ENCODE results near the gene AKAP7. TPM values are rescaled to one million over a fixed set of nuclear protein-coding genes. Genes with fewer than 3 reads are reported as not detected.
"Not testable (repeated sequence)": the region's sequence is repeated elsewhere in the genome, so short reads cannot be mapped to it uniquely, and the experiment has no call there.

AKAP7 gene
- 6.2 TPM for polyA plus RNA-seq (2013, experiment 1 of 2; ENCODE audit: insufficient read length)
- polyA plus RNA-seq (2013, experiment 2 of 2; ENCODE audit: insufficient read length) = 4.5 TPM

DNA sequence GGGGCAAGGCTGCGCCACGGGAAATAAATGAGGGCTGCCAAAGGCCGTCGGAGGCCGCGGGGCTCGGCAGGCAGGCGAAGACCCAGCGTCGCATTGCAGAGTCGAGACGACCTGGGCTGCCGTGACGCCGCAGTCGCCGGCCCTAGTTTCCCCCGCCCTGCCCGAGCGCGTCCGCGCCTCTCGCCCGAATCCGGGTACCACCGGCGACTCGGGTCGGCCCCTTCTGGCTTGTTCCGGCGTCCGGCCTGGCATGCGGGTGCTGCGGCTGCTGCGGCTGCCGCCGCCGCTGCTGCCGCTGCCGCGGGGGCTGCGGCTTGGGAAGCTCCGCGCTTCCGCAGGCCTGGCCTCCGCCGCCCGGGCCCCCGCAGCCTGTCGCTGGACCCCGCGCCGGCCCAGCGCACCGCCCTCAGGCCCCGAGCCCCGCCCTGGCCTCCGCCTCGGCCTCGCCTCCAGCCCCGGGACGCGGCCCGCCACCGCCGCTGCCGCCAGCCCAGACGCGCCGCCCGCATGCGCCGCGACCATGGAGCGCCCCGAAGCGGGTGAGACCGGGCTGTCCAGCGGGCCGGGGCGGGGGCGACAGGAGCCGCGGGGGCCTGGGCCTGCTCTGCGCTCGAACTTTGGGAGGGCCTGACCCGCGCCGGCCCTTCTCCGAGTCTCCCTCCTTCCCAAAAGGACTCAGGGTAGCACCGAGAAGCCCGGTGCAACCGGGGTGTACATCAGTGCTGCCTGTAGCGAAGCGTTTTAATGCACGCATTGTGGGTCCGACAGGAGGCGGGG, at the start of gene AKAP7:
Gene AKAP7, plus strand, starts transcription at position 224 of the 777 bp plus-strand sequence. Its CDS starts 297 bp downstream, at position 521.
- DNase-seq = peak; percentile 69

DNA sequence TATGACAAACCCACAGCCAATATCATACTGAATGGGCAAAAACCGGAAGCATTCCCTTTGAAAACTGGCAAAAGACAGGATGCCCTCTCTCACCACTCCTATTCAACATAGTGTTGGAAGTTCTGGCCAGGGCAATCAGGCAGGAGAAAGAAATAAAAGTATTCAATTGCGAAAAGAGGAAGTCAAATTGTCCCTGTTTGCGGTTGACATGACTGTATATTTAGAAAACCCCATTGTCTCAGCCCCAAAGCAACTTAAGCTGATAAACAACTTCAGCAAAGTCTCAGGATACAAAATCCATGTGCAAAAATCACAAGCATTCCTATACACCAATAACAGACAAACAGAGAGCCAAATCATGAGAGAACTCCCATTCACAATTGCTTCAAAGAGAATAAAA, 44.9 kb upstream of the AKAP7 start:
- not testable (repeated sequence) for DNase-seq

DNA sequence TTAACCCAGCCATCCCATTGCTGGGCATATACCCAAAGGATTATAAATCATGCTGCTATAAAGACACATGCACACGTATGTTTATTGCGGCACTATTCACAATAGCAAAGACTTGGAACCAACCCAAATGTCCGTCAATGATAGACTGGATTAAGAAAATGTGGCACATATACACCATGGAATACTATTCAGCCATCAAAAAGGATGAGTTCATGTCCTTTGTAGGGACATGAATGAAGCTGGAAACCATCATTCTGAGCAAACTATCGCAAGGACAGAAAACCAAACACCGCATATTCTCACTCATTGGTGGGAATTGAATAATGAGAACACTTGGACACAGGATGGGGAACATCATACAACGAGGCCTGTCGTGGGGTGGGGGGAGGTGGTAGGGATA, 43.3 kb upstream of the AKAP7 start:
- DNase-seq = not testable (repeated sequence)

DNA sequence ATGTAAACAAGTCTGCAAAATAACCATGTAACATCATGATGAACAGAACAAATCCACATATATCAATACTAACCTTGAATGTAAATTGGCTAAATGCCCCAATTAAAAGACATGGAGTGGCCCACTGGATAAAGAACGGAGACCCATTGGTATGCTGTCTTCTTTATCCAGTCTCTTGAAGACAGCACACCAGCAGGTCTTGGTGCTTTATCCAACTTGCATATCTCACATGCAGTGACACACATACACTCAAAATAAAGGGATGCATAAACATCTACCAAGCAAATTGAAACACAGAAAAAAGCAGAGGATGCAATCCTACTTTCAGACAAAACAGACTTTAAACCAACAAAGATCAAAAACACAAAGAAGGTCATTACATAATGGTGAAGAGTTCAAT, 41.9 kb upstream of the AKAP7 start:
- DNase-seq = no peak

DNA sequence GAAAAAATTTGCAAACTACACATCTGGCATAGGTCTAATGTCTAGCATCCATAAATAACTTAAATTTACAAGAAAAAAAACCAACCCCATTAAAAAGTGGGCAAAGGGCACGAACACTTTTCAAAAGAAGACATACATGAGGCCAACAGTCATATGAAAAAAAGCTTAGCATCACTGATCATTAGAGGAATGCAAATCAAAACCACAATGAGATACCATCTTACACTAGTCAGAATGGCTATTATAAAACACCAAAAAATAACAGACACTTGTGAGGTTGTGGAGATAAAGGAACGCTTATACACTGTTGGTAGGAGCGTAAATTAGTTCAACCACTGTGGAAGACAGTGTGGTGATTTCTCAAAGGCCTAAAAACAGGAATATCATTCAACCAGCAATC, 38.5 kb upstream of the AKAP7 start:
- DNase-seq = peak; percentile 41

DNA sequence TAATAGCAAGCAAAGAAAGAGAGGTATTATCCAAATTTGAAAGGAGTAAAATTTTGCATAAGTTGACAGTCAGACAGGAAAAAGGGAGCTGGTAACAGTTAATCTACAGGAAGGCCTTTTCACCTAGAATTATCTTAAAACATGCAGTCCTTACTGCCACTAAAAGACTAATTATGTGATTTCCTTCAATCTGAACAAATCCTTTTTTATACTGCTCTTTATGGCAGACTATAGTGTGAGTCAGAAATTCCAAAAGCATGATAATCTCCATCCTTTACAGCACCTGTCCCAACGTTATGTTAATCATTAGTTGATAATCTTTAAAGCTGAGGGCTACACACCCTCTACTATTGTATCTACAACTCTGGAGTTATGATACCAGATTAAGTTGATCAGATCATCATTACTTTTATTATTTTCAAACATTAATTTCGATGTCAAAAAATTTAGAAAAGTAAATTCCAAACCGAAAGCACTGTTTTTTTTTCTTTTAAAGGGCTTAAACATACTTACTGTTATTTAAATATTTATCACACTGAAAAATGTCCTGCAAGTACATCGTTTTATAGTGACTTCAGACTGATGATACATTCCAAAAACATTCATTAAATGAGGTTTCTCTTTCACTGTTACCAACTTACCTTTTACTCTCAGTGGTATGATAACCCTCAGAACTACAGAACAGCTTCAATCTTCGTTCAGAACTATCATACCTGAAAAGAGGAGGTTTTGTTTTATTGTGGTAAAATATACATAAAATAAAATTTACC, 33.2 kb upstream of the AKAP7 start:
- peak; percentile 30 for DNase-seq

DNA sequence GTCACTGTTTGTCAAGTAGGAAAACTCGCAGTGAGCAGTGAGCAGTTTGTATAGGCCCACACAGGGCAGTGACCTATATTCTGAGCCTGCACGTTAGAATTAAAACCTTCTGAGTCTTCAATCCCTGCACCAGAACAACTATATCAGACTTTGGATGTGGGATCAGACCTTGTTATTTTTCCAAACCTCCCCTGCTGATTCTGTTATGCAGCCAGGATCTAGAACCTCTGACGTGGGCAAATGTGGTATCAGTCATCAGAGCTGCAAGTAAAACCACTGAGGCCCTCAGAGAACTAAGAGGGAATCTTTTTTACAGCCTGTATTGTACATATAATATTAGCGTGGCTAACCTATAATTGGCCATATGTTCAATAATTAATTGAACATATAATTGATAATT, 32.0 kb upstream of the AKAP7 start:
- DNase-seq = no peak

DNA sequence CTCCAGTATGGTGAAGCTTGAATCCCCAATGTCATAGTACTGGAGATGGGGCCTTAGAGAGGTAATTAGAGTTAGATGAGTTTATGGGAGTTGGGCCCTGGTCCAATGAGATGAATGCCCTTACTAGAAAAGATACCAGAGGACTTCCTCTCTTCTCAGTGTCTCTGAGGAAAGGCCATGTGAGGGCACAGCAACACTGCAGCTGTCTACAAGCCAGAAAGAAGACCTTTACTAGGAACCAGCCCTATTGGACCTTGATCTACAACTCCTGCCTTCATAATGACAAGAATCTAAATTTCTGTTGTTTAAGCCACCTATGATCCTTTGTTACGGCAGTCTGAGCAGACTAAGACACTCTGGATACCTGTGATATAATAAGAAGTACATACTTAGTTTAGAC, 31.4 kb upstream of the AKAP7 start:
- DNase-seq = no peak

DNA sequence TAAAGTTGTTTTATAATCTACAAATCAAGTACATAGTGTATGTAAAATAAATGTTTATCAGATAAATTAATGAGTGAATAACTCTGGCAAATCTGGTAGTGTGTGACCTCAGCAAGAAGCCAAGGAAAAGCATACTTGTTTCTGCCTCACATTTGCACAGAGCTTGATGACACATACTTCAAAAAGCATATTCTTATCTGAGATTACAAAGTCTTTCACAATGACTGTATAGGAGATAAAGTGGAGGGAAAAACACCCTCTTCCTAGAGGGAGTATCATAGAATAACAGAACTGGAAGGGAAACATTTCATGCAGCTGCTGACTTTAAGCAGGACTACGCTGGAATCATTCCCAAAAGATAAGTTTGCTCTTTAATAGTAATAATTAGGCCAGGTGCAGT, 28.1 kb upstream of the AKAP7 start:
- peak; percentile 60 for DNase-seq

DNA sequence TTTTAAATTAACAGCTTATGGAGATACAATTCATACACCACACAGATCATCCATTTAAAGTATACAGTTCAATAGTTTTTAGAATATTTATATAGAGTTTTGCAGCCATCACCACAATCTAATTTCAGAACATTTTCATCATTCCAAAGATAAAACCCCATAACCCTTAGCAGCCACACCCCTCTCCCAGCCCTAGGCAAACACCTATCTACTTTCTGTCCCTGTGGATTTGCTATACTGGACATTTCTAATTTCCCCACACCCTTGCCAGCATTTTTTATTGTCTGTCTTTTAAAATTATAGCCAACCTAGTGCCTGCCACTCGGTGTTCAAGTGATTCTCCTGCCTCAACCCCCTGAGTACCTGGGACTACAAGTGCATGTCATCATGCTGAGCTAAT, 23.0 kb upstream of the AKAP7 start:
- DNase-seq = no peak

DNA sequence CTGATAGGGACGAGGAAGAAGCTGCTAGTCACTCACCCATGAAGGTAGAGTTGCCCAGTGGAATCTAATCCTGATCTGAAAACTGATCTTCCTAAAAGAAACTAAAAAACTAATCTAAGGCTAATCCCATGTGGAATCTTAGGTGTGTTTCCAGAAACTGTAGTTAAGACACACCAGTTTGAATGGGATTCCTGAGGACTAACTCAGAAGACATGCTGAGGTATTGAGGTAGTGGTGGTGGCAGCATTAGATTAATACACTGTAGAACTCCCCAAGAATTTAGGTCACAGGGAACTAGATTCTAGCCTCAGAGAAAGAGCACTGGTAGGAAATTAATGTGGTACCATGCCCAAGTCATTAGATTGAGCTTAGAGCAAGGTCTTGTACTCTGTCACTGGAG, 19.6 kb upstream of the AKAP7 start:
- no peak for DNase-seq

DNA sequence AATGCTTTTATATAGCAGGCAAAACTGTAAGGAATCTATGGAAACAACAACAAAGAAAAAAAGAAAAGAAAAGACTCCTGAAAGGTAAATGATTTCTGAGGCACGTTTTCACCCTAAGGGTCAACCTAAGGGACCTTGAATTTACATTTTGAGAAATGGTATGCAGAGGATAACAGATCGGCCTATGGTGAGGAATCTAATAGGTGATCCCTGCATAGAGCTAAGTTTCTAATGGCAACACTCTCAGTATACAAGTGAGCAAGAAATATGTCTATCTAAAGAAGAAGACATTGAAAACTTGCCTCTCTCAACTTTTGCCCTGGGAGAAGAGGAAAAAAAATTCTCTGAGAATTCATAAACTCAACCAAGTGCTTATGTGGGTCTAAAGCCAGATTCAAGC, 18.9 kb upstream of the AKAP7 start:
- DNase-seq = no peak

DNA sequence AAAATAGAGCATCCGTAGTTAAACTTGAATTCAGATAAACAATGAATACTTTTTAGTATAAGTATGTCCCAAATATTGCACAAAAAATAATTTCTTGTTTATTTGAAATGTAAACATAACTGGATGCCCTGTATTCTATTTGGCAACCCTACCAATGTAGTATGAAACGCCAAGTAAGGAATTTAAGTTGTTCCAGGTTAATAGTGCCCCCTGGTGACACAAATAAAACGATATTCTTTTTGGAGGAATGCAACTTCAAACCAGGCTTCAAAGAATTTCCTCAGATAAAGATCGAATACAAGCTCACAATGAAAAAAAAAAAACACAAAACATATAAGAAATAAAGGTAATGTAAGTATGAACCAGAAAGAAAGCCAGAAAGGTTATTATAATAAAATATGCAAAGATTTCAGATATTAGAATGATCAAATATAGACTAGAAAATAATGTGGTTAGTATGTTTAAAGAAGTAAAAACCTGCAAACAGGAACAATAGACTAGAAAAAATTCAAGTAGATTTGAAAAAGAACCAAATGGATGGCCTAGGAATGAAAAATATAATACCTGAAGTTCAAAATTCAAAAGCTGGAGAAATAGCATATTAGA, 18.4 kb upstream of the AKAP7 start:
- peak; percentile 50 for DNase-seq

DNA sequence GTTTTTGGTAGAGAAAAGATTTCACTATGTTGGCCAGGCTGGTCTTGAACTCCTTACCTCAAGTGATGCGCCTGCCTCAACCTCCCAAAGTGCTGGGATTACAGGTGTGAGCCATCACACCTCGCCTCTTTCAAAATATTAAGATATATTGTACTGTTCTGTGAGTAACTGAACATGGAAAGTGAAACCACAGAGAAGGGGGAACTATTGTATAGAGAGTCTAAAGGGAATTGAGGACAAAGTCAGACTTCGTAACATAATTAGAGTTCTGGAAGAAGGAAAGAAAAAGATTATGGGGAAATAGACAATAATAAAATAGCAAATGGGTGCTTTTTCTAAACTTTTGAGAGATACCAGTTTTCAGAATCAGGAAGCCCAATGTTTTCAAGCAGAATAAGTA, 17.4 kb upstream of the AKAP7 start:
- DNase-seq = no peak

DNA sequence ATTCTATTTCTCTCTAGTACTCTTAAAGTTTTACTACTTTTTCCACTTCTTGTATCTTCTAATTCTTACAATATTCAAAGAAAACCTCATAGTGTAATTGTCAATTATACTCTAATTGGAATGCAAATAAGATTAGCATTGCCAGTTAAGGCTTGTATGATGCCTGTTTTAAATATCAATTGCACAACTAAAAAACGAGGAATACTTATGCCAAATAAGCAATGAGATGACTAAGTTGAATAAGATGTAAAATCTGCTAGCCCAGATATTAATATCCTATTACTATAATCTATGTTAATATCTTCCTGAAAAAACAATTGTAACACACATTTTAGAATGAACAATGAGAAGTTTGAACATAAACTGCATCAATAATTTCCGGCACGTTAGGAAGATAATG, 13.3 kb upstream of the AKAP7 start:
- no peak for DNase-seq

DNA sequence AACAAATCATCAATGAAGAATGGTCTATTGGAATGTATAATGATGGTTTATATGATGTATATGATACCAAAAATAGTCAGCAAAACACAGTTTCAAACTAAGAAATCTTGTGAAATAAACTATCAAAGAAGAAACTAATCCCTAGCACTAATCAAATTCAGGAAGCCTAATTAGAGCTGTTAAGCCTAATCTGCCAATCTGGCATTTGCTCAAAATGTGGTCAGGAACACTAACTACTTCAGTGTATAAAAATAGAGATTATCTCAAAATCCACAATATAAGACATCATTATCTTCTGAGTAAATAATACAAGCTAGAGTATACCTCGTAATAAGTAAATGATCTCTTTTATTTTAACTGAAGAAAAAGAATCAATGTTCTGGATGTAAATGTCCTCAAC, 12.8 kb upstream of the AKAP7 start:
- DNase-seq = no peak

DNA sequence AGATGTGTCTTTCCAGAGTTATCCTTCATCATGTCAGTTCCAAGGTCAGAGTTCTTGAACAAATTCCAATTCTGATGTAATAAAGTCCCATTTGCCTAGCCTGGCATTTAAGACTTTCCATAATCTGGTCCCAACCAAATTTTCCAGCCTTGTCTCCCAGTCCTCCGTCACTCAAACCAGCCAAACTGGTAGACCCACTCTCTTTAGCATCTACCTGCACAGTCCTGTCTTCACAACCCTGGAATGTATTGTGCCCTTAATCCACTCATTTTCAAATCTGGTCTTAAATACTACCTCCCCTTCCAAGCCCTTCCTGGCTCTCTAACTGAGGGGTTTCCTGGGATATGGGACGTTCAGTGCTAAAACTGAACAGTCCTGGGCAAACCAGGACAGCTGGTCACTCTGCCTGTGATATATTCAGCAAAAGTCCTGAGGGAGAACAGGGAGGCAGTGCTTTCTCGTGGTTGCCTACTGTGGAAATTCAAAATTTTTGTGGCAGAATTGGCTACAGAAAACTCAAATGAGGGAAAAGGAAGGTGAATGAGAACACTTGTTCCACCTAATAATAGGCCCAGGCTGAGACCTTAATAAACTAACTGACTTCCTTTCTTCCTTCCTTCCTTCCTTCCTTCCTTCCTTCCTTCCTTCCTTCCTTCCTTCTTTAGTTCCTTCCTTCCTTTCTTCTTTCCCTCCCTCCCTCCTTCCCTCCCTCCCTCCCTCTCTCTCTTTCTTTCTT, 10.8 kb upstream of the AKAP7 start:
- DNase-seq = no peak

DNA sequence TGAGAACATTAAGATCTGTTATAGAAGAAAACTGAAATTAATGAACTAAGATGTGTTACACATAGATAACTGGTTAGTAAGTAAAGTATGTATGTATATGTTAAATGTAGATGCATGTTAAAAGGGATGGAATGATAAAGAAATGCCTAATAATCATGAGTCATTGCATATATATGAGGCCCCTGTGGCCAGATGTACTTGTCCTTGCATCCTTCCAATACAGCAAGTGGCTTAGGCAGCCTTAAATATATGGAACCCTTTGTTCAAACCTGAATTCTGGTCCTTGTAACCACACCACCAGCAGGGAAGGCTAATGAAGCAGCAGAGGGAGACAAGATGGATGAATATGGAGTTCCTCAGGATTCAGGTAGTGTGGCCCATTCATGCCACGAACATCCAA, 9.8 kb upstream of the AKAP7 start:
- peak; percentile 69 for DNase-seq

DNA sequence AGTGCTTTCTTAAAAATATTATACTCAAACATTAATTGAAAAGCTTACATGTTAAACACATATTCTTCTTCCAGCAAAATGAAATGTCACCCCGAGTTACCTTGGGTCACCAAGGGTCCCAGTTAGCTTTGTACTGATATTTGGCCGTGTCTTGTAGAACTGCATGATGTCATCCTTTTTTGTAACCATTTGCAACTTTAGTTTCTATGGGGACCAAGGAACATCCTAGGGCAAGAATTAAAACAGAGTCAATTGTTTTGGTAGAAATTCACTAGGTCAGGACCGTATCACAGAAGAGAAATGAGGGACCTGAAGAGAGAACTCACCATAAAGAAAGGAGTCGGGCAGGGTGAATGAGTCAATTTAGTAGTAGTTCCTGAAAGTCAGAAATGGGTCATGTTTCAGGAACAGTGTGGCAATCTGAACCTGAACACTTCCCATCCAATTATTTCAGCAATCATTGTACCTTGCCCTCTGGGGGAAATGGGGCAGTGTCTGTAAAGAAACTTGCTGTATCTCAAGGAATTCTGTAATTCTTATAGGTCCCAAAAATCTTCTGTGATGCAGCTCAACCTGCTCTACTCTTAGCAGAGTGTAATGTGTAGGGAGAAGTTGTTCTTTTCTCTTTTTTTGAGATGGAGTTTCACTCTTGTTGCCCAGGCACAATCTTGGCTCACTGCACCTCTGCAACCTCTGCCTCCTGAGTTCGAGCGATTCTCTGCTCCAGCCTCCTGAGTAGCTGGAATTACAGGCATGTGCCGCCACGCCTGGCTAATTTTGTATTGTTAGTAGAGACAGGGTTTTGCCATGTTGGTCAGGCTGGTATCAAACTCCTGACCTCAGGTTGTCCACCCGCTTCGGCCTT, 5.3 kb upstream of the AKAP7 start:
- no peak for DNase-seq

DNA sequence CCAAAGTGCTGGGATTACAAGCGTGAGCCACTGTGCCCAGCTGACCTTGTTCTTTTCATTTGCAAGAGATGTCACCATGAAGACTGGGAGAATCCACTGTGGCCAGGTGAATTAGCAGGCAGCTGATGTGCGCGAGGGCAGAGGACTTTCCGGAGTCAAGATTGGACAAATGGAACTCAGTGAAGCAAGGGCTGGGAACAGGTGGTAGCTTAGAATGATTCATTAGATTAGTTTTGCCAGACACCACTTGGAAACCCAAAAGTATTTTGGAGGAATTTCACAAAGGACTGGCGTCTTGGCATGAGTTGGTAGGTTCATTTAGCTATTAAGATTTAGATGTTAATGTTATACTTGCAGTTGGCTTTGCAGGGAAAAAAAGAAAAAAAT, 4.7 kb upstream of the AKAP7 start:
- no peak for DNase-seq

DNA sequence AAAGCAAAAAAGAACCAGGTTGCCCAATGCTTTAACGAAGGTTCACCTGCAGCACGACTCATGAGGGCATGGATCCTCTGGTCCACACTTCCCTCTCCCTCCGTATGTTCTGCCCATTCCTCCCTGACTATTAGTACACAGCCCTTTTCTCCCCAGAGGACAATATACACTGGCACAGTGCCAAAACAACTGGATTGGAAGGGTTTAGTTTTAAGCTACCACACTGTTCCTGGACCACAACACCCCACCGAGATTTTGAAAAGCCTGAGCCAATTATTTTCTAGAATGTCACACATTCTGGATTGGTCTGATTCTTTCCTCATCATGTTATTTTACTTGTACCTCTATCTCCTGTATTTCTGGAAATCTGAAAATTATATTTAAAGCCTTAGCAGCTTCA, 2.9 kb upstream of the AKAP7 start:
- no peak for DNase-seq

Data from fibroblast of skin of abdomen (primary cell).